Measurements from ENCODE around the gene FTSJ1.

The FTSJ1 gene

DNA sequence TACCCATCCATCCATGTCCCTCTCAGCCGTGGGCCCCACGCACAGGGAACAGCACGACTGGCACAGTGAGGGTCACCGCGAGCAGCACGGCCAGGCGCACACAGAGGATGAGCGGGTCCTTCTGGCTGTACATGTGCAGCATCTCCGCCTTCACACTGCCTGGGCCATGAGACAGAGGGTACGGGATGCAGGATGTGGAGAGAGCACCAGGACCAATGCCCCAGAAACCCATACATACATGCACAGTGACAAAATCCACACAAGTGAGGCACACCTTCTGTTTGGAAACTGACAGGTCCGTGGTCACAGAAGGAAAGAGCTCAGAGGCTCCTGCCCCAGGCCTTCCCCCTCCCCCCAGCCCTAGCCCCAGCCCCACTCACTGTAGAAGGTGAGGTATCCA lies 15.4 kb upstream of the FTSJ1 start:
- Histone ChIP-seq H3K4me1 (ENCODE audit: control insufficient read depth, insufficient read depth, low read length) (no peaks in the 10 kb centered on the region), H3K27me3 (ENCODE audit: control insufficient read depth, insufficient read depth, low read length) (no peaks in the 10 kb centered on the region)

DNA sequence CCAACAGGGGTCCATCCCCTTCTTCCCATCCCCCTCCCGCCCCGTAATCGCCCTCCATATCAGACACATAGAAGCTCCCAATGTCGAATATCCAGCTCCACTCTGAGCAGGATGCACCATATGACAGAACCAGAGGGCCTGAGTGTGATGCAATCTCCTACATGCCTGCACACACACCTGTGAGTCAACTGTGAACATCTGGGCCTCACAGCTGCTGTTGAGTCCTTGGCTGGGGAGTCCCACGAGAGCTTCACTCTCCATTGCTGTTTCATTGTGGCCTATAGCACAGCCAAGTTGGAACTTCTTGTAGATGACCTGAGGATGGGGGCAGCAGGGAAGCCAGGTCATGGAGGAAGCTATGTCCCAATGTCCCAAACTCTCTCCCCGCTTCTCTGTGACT lies 14.2 kb upstream of the FTSJ1 start:
- H3K4me3 ChIP-seq (ENCODE audit: low read length) = no peak overlapping the region
- H3K36me3 ChIP-seq (ENCODE audit: control insufficient read depth, insufficient read depth, low read length) = no peaks in the 10 kb centered on the region
- H3K4me1 ChIP-seq (ENCODE audit: control insufficient read depth, insufficient read depth, low read length) = no peaks in the 10 kb centered on the region
- no peak overlapping the region for H3K27ac ChIP-seq (ENCODE audit: low read depth, low read length)
- H3K9ac ChIP-seq (ENCODE audit: low read length) = no peak overlapping the region
- H3K27me3 ChIP-seq (ENCODE audit: control insufficient read depth, insufficient read depth, low read length) = no peaks in the 10 kb centered on the region

More for the DNA sequence above, 15.4 kb upstream of the FTSJ1 start:
- H3K36me3 ChIP-seq (ENCODE audit: control insufficient read depth, insufficient read depth, low read length) = no peaks in the 10 kb centered on the region
- no peak overlapping the region for H3K9ac ChIP-seq (ENCODE audit: low read length)
- H3K4me3 ChIP-seq (ENCODE audit: low read length) = no peak overlapping the region
- H3K27ac ChIP-seq (ENCODE audit: low read depth, low read length) = no peak overlapping the region

DNA sequence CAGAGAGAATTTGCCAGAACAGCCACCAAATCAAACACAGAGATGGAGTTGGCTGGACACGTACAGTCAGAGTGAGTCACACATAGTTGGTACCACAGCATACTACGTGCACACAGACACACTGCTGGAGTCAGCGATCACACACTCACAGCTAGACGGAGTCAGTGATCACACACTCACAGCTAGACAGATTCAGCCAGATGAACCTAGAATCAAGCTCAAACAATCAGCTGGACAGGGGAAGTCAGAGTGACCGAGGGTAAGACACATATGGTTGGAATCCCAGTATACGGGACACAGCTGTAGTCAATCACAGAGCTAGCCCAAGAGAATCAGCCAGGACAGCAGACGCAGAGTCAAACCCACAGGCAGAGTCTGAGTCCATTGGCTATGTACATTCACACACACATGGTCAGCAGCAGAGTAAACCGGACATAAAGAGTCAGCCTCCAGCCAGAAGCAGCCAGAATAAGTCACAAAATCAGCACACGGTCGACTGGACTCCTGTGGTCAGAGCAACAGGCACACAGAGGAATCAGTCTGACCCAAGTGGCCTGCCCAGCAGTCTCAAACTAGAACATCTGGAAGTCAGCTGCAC lies 10.6 kb upstream of the FTSJ1 start:
- H3K4me3 ChIP-seq (ENCODE audit: low read length) = no peak overlapping the region
- H3K27me3 ChIP-seq (ENCODE audit: control insufficient read depth, insufficient read depth, low read length) = no peaks in the 10 kb centered on the region
- H3K36me3 ChIP-seq (ENCODE audit: control insufficient read depth, insufficient read depth, low read length) = no peaks in the 10 kb centered on the region
- no peak overlapping the region for H3K27ac ChIP-seq (ENCODE audit: low read depth, low read length)
- H3K4me1 ChIP-seq (ENCODE audit: control insufficient read depth, insufficient read depth, low read length) = no peaks in the 10 kb centered on the region
- H3K9ac ChIP-seq (ENCODE audit: low read length) = no peak overlapping the region

DNA sequence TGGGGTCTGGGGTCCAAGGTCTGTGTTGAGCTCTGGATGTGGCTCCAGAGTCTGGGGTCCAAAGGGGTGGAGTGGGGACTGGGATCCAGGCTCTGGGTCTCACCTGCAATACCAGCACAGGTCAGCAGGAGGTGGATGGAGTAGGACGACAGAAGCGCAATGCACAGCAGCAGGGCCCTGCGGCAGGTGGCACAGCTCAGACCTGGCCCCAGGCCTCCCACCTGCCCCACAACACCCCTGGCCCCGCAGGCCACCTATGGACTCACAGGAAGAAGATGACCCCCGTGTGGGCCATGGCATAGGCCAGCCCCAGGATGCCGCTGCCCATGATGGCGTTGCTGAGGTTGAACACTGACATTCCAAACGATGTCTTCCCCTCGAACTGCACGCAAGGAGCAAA lies 9.3 kb upstream of the FTSJ1 start:
- Histone ChIP-seq H3K4me3 (ENCODE audit: low read length) (no peak overlapping the region), H3K4me1 (ENCODE audit: control insufficient read depth, insufficient read depth, low read length) (no peaks in the 10 kb centered on the region), H3K9ac (ENCODE audit: low read length) (no peak overlapping the region), H3K27ac (ENCODE audit: low read depth, low read length) (no peak overlapping the region), H3K36me3 (ENCODE audit: control insufficient read depth, insufficient read depth, low read length) (no peaks in the 10 kb centered on the region), H3K27me3 (ENCODE audit: control insufficient read depth, insufficient read depth, low read length) (no peaks in the 10 kb centered on the region)

DNA sequence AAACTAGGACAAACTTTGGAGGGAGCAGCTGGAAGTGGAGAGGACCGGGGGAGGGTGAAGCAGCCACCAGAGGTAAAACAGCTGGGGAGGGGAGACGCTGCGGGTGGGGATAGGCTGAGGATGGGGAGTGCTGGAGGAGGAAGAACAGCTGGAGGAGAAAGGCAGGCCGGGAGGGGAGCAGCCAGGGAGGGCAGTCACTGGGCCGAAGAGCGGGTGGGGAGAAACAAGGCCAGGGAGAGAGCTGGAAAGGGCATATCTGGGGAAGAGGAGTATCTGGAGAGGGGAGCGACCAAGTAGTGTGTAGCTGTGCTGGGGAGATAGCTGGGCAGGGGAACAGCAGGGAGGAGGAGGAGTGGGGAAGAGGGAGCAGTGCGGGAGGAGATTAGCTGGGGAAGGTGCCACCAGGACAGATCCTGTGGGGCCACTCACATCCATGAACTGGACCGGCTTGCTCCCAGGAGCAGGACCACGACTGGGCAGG lies 8.7 kb upstream of the FTSJ1 start:
- Histone ChIP-seq H3K27me3 (ENCODE audit: control insufficient read depth, insufficient read depth, low read length) (no peaks in the 10 kb centered on the region), H3K36me3 (ENCODE audit: control insufficient read depth, insufficient read depth, low read length) (no peaks in the 10 kb centered on the region), H3K4me1 (ENCODE audit: control insufficient read depth, insufficient read depth, low read length) (no peaks in the 10 kb centered on the region), H3K27ac (ENCODE audit: low read depth, low read length) (no peak overlapping the region), H3K4me3 (ENCODE audit: low read length) (peak overlapping the region; percentile 29), H3K9ac (ENCODE audit: low read length) (no peak overlapping the region)

DNA sequence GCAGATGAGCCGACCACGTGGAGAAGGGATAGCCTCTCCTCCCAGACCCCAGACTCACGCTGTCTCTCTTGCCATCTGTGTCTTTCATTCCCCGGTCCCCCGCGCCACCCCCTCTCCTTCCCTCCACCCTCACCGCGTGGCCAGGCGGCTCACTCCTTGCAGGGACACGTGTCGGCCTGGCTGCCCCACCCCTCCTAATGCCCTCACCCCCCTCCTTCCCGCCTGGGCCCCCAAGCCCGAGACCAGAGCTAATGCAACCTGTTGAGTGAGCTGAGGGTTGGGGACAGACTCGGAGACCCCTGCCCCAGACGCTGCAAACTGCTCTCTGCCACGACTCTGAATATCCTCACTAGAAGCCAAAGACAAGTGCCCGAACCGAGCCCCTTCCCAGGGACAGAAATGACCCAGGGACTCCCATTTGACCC lies 7.7 kb upstream of the FTSJ1 start:
- no peaks in the 10 kb centered on the region for H3K36me3 ChIP-seq (ENCODE audit: control insufficient read depth, insufficient read depth, low read length)
- peak overlapping the region; percentile 29 for H3K4me3 ChIP-seq (ENCODE audit: low read length)
- no peaks in the 10 kb centered on the region for H3K4me1 ChIP-seq (ENCODE audit: control insufficient read depth, insufficient read depth, low read length)
- no peak overlapping the region for H3K9ac ChIP-seq (ENCODE audit: low read length)
- H3K27ac ChIP-seq (ENCODE audit: low read depth, low read length) = no peak overlapping the region
- H3K27me3 ChIP-seq (ENCODE audit: control insufficient read depth, insufficient read depth, low read length) = no peaks in the 10 kb centered on the region

DNA sequence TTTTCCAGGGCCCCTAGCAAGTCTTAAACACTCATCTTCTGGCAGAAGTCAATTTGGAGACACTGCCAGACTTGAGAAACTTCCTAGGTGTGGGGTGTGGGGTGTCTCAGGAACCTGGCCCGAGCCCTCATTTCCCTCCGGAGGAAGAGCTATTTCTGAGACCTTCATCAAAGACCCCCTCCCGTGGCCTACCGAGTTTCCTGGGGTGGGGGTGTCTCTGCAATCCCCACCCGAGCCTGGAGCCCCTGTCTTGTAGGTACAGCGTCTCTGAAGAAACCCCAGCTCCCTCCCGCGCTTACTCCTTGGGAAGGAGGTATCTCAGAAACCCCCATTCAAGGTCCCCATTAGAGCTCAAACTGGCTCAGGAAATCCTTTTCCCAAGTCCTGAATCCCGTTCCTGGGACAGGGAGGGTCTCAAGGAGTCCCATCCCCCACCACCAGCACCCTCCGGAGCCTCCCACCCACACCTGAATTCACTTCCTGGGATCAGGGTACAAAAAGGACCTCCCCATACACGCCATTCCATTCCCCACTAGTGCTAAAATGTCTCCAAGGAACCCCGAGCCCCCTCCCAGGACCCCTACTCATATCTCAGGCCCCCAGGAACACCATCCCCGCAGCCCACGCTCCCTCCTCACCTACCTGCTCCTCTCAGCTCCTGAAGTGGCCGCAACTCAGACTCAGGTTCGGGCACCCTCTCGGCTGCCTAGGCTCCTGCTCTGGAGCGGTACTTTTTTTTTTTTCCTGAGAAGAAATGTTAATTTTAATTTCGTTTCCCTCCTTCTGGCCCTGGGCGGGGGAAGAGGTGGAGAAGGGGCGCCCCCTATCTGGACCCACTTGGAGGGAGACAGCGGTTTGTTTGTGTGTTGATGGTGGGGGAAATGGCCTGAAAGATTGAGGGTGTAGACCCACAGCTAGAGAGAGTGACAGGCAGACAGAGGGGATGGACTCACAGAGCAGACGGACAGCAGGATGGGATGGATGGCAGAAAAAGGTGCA lies 7.0 kb upstream of the FTSJ1 start:
- no peaks in the 10 kb centered on the region for H3K27me3 ChIP-seq (ENCODE audit: control insufficient read depth, insufficient read depth, low read length)
- H3K4me1 ChIP-seq (ENCODE audit: control insufficient read depth, insufficient read depth, low read length) = no peaks in the 10 kb centered on the region
- H3K9ac ChIP-seq (ENCODE audit: low read length) = no peak overlapping the region
- peak overlapping the region; percentile 42 for H3K4me3 ChIP-seq (ENCODE audit: low read length)
- H3K27ac ChIP-seq (ENCODE audit: low read depth, low read length) = no peak overlapping the region
- H3K36me3 ChIP-seq (ENCODE audit: control insufficient read depth, insufficient read depth, low read length) = no peaks in the 10 kb centered on the region

DNA sequence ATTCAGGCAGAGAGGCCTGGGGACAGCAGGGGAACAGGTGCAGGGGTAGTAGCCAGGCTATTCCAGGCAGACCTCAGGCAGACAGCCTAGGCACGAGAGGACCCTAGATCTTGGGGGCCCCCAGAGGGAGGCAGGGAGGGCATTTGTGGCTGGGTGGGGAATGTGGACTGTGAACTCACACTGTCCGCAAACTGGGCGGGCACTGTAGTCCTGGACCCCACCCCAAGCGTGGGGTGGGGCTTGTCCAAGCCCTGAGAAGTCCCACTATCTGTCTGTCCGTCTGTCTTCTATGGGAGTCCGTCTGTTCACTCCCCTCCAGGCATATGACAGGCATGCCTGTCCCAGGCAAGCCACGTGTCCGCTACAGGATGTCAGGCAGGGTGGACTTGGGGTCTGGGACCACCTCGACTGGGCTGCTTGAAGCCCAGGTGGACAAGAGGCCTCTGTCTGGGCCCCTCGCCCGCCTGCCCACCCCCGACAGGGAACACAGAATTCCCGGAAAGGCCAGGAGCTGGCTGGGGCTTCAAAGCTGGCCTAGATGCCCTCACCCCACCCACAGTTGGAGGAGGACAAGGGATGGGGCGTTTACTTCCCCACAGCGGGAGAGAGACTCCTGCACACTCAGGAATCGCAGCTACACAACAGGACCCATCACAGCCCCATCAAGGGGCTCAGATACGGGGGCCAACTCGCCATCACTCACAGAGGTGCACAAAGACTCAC lies 5.7 kb upstream of the FTSJ1 start, which contains the start of gene SLC38A5:
Gene SLC38A5, minus strand, starts transcription at position 151 of the 723 bp plus-strand sequence. CDS start 2,336 bp downstream, outside the sequence.
- Histone ChIP-seq H3K27ac (ENCODE audit: low read depth, low read length) (no peak within 1 kb of the TSS), H3K4me1 (ENCODE audit: control insufficient read depth, insufficient read depth, low read length) (no peaks in the 10 kb centered on the region), H3K4me3 (ENCODE audit: low read length) (peak within 1 kb of the TSS; percentile 42), H3K9ac (ENCODE audit: low read length) (no peak within 1 kb of the TSS), H3K27me3 (ENCODE audit: control insufficient read depth, insufficient read depth, low read length) (no peaks in the 10 kb centered on the region), H3K36me3 (ENCODE audit: control insufficient read depth, insufficient read depth, low read length) (no peaks in the 10 kb centered on the region)

DNA sequence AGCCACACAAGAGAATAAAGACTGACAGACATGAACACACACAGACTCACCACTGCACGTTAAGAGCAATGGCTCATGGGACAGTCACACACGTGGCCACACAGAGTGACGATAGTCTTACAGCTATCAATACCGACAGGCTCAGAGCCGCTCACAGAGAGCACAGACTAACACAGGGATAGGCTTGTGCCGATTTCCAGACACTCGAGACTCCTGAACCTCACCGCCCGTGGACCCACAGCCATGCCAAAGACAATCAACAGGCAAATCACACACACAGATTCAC lies 5.2 kb upstream of the FTSJ1 start:
- Histone ChIP-seq H3K4me3 (ENCODE audit: low read length) (no peak overlapping the region), H3K4me1 (ENCODE audit: control insufficient read depth, insufficient read depth, low read length) (no peaks in the 10 kb centered on the region), H3K27me3 (ENCODE audit: control insufficient read depth, insufficient read depth, low read length) (no peaks in the 10 kb centered on the region), H3K9ac (ENCODE audit: low read length) (no peak overlapping the region), H3K27ac (ENCODE audit: low read depth, low read length) (no peak overlapping the region), H3K36me3 (ENCODE audit: control insufficient read depth, insufficient read depth, low read length) (no peaks in the 10 kb centered on the region)

DNA sequence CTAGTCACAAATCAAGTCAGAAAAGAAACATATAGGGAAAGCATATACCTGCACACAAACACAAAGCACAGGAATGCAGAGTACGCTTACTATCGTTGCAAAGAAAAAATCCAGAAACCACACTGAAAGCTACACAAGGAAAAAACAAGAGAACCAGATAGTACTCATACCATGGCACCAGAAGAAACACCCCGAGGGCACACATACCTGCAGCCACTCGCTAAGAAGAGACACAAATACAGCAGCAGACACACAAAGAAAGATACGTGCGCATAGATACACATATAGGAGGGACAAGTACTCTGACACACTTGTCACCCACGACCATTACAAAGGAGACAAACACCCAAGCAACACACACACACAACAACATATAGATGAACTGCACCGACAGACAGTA lies 4.5 kb upstream of the FTSJ1 start:
- H3K9ac ChIP-seq (ENCODE audit: low read length) = no peak overlapping the region
- no peaks in the 10 kb centered on the region for H3K27me3 ChIP-seq (ENCODE audit: control insufficient read depth, insufficient read depth, low read length)
- no peak overlapping the region for H3K27ac ChIP-seq (ENCODE audit: low read depth, low read length)
- no peaks in the 10 kb centered on the region for H3K36me3 ChIP-seq (ENCODE audit: control insufficient read depth, insufficient read depth, low read length)
- no peak overlapping the region for H3K4me3 ChIP-seq (ENCODE audit: low read length)
- H3K4me1 ChIP-seq (ENCODE audit: control insufficient read depth, insufficient read depth, low read length) = no peaks in the 10 kb centered on the region

DNA sequence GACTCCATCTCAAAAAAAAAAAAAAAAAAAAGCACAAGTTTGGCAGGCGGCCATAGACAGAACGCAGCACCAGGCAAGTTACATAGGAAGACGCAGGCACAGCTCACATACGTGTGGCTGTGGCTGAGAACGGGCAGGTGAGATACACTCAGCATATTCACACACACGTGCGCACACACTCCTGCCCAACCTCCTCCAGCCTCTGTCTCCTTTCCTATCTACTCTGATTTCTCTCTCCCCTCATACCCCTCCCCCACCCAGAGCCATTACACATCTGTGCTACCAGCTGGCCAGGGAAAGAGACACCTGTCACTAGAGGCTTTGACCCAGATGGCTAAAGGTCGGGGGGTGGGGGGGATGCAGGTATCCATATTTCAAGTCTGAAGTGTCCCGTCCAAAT lies 3.8 kb upstream of the FTSJ1 start:
- Histone ChIP-seq H3K4me3 (ENCODE audit: low read length) (no peak overlapping the region), H3K9ac (ENCODE audit: low read length) (no peak overlapping the region), H3K27me3 (ENCODE audit: control insufficient read depth, insufficient read depth, low read length) (no peaks in the 10 kb centered on the region), H3K27ac (ENCODE audit: low read depth, low read length) (no peak overlapping the region), H3K36me3 (ENCODE audit: control insufficient read depth, insufficient read depth, low read length) (no peaks in the 10 kb centered on the region), H3K4me1 (ENCODE audit: control insufficient read depth, insufficient read depth, low read length) (no peaks in the 10 kb centered on the region)
